Loucy (cell line): ENCODE data around the gene FBLN2.

ENCODE experiments used
- H2AFZ ChIP-seq: fragments of 200-600 bp; sonication (generic); 2 replicates; pipeline ENCODE4 v1.6.0; 2016; ENCODE audit warnings: antibody characterized with exemption, mild to moderate bottlenecking, low read length, moderate library complexity
- H3F3A ChIP-seq: fragments of 200-600 bp; 2 replicates; pipeline ENCODE4 v1.6.0; 2016; ENCODE audit warnings: antibody characterized with exemption, low read depth, mild to moderate bottlenecking
- H3K27me3 ChIP-seq: fragments of 200-600 bp; sonication (generic); 2 replicates; pipeline ENCODE4 v1.6.1; 2014; ENCODE audit warnings: low read length, mild to moderate bottlenecking; ENCODE audit not compliant: insufficient read depth, poor library complexity, severe bottlenecking
- H3K36me3 ChIP-seq: fragments of 200-600 bp; sonication (generic); 2 replicates; pipeline ENCODE4 v1.6.1; 2016; ENCODE audit warnings: low read length; ENCODE audit not compliant: insufficient read depth
- H3K4me1 ChIP-seq: fragments of 200-600 bp; sonication (generic); 2 replicates; pipeline ENCODE4 v1.5.1; 2014; ENCODE audit warnings: low read length, mild to moderate bottlenecking; ENCODE audit not compliant: insufficient read depth, poor library complexity, severe bottlenecking
- H3K4me2 ChIP-seq: fragments of 200-600 bp; sonication (generic); 2 replicates; pipeline ENCODE4 v1.6.0; 2014; ENCODE audit warnings: antibody characterized with exemption, low read length, low read depth, mild to moderate bottlenecking; ENCODE audit not compliant: poor library complexity, severe bottlenecking
- H3K4me3 ChIP-seq: fragments of 200-600 bp; sonication (generic); 2 replicates; pipeline ENCODE4 v1.5.1; 2014; ENCODE audit warnings: low read length, mild to moderate bottlenecking, mixed read lengths; ENCODE audit not compliant: poor library complexity, severe bottlenecking
- H3K79me2 ChIP-seq: fragments of 200-600 bp; sonication (generic); 2 replicates; pipeline ENCODE4 v1.6.1; 2014; ENCODE audit warnings: low read length; ENCODE audit not compliant: insufficient read depth
- H3K9ac ChIP-seq: fragments of 200-600 bp; sonication (generic); 2 replicates; pipeline ENCODE4 v1.6.0; 2014; ENCODE audit warnings: mild to moderate bottlenecking, low read depth, low read length, moderate library complexity; ENCODE audit not compliant: poor library complexity, severe bottlenecking
- H3K9me2 ChIP-seq: fragments of 200-600 bp; sonication (generic); replicated peaks from 2 replicates; pipeline ENCODE4 v1.6.1; 2016; ENCODE audit warnings: low read depth, low read length, mixed read lengths
- H3K9me3 ChIP-seq: fragments of 200-600 bp; sonication (generic); 2 replicates; pipeline ENCODE4 v1.6.1; 2014; ENCODE audit warnings: mild to moderate bottlenecking, antibody characterized with exemption, low read length, low read depth; ENCODE audit not compliant: insufficient read depth
- H4K20me1 ChIP-seq: fragments of 200-600 bp; sonication (generic); 2 replicates; pipeline ENCODE4 v1.6.0; 2014; ENCODE audit warnings: antibody characterized with exemption, low read length, mild to moderate bottlenecking; ENCODE audit not compliant: insufficient read depth, poor library complexity, severe bottlenecking
- EZH2phosphoT487 ChIP-seq: fragments of 200-600 bp; IDR thresholded peaks from 2 replicates; pipeline ENCODE4 v1.6.1; 2018; ENCODE audit warnings: antibody characterized with exemption, mild to moderate bottlenecking, moderate library complexity, borderline replicate concordance
- TF ChIP-seq, protein P1 (sequence below): fragments of 200-600 bp; sonication (generic); conservative IDR thresholded peaks from 2 replicates; pipeline ENCODE4 v1.5.1; 2014; ENCODE audit warnings: mild to moderate bottlenecking, antibody characterized with exemption, low read length

Gene FBLN2

DNA sequence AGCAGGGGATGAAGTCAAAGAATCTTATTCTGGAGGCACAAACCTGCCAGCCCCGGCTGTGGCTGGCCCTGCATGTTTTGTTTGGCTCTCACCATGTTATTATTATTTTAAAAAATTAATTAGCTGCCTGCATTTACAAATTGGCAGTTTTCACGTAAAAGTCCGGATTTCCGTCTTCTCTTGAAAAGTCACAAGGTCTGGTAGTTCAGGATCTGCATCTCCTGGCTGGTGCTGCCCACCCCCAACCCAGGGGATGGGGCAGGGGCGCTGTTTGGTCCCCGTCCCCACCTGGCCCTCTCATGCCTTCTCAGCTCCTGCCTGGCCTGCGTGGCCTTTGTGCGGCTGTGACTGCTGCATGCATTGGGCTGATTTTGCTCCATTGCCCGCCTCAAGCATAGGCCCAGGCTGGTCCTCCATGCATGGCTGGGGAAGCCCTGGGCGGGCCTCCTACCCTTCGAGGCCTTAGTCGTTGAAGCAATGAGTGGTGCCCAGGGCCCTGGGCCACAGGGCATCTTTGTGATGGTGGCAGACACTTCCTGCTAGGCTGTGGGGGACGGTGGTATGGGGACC, 2.0 kb downstream of the FBLN2 start:
- H3K4me2 ChIP-seq: no peak overlapping the region
- no peak overlapping the region for H3K9ac ChIP-seq

DNA sequence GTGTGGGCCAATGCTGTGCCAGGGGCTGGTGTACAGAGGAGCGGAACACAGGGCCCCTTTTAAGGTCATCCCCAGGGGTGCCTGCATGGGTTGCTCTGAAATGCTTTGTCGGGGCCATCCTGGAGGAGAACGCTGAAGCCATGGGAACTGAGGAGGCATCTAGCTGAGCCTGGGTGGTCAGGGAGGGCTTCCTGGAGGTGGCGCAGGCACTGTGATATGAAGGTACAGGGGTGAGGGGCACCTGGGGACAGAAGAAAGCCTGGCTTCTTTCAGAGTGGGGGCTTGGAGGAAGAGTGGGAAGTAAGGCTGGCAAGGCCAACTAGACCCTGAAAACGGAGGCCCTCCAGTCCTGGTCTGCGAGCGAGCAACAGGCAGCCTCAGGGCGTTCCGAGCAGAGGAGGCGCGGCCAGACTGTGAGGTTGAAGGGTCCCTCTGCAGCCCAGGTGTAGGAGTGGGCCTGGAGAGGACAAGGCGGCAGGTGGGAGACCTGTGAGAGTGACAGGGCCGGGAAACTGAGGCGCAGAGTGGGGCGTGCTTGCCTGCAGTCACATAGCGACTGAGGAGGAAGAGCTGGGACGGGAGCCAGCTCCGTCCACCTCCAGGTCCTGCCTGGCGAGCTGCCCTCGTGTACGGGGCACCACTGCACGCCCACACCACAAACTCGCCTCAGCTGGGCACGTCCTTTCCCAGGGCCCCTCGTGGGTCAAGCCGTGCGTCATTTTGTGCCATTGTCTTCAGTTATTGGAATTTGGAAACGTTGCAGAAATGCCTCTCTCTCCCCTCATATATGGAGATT, 4.1 kb downstream of the FBLN2 start:
- peaks cover 22% of the 10 kb centered on the region for H3K4me1 ChIP-seq
- no peaks in the 10 kb centered on the region for H3K79me2 ChIP-seq
- no peak overlapping the region for H3K9ac ChIP-seq
- TF ChIP-seq EZH2phosphoT487: no peak
- TF ChIP-seq, protein P1, sequence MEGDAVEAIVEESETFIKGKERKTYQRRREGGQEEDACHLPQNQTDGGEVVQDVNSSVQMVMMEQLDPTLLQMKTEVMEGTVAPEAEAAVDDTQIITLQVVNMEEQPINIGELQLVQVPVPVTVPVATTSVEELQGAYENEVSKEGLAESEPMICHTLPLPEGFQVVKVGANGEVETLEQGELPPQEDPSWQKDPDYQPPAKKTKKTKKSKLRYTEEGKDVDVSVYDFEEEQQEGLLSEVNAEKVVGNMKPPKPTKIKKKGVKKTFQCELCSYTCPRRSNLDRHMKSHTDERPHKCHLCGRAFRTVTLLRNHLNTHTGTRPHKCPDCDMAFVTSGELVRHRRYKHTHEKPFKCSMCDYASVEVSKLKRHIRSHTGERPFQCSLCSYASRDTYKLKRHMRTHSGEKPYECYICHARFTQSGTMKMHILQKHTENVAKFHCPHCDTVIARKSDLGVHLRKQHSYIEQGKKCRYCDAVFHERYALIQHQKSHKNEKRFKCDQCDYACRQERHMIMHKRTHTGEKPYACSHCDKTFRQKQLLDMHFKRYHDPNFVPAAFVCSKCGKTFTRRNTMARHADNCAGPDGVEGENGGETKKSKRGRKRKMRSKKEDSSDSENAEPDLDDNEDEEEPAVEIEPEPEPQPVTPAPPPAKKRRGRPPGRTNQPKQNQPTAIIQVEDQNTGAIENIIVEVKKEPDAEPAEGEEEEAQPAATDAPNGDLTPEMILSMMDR: no peak
- H4K20me1 ChIP-seq: no peaks in the 10 kb centered on the region
- no peaks in the 10 kb centered on the region for H3K9me2 ChIP-seq
- H3K36me3 ChIP-seq: no peaks in the 10 kb centered on the region
- H3K27me3 ChIP-seq: no peaks in the 10 kb centered on the region
- H3K9me3 ChIP-seq: no peaks in the 10 kb centered on the region
- no peak overlapping the region for H3K4me3 ChIP-seq
- H3F3A ChIP-seq: no peaks in the 10 kb centered on the region
- H2AFZ ChIP-seq: no peak overlapping the region
- no peak overlapping the region for H3K4me2 ChIP-seq

More for the DNA sequence above, 2.0 kb downstream of the FBLN2 start:
- H3K4me1 ChIP-seq: peaks cover 12% of the 10 kb centered on the region
- H2AFZ ChIP-seq: no peak overlapping the region
- H3K79me2 ChIP-seq: no peaks in the 10 kb centered on the region
- H3K27me3 ChIP-seq: no peaks in the 10 kb centered on the region
- no peak for TF ChIP-seq EZH2phosphoT487
- TF ChIP-seq, protein P1: no peak
- no peak overlapping the region for H3K4me3 ChIP-seq
- no peaks in the 10 kb centered on the region for H4K20me1 ChIP-seq
- H3F3A ChIP-seq: no peaks in the 10 kb centered on the region
- H3K9me2 ChIP-seq: no peaks in the 10 kb centered on the region
- H3K36me3 ChIP-seq: no peaks in the 10 kb centered on the region
- no peaks in the 10 kb centered on the region for H3K9me3 ChIP-seq

DNA sequence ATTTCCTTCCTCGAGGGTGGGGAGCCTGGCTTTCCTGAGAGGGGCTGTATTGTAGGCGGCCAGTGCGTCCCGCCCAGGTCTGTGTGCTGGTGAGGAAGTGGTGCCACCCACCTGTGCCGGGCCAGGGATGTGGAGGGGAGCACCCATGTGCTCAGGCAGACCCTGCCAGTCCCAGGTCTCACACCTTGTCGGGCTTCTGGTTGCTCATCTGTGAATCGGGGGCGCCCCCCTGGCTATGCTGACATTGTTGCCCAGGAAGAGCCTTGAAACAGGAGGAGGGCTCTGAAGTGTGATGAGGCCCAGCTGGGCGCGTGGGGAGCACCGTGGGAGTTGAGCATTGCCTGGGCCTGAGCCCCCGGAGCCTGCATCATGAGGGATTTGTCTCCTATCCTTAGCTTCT, 4.8 kb downstream of the FBLN2 start:
- no peak for TF ChIP-seq EZH2phosphoT487
- TF ChIP-seq, protein P1: no peak
- Histone ChIP-seq H3K36me3 (no peaks in the 10 kb centered on the region), H3K27me3 (no peaks in the 10 kb centered on the region), H3K9me3 (no peaks in the 10 kb centered on the region), H3K9me2 (no peaks in the 10 kb centered on the region), H3K4me2 (no peak overlapping the region), H3F3A (no peaks in the 10 kb centered on the region), H3K79me2 (no peaks in the 10 kb centered on the region), H3K9ac (no peak overlapping the region), H2AFZ (no peak overlapping the region), H4K20me1 (no peaks in the 10 kb centered on the region), H3K4me3 (no peak overlapping the region), H3K4me1 (peaks cover 22% of the 10 kb centered on the region)
